ENCODE measurements around the gene HOXA7.

HOXA7 gene

GRCh38 chr7:27161721-27162560 is 5.5 kb upstream of the HOXA7 start (continued):
- peak; percentile 7; the same call in 1 of the 2 replicates for TF ChIP-seq ZSCAN30 (tag by site-specific recombination; IDR thresholded peaks at IDR 0.05)
- TF ChIP-seq ZBTB8A (tag by site-specific recombination; IDR thresholded peaks at IDR 0.05) = peak; percentile 70
- no peak for TF ChIP-seq ZNF140 (tag by site-specific recombination; IDR thresholded peaks at IDR 0.05)
- TF ChIP-seq ZNF830 (tag by site-specific recombination; IDR thresholded peaks at IDR 0.05; ENCODE audit: low read depth) = no peak
- TF ChIP-seq ZNF280D (tag by site-specific recombination; IDR thresholded peaks at IDR 0.05) = no peak
- TF ChIP-seq PRDM1 (tag by site-specific recombination; IDR thresholded peaks at IDR 0.05) = 0 out of 2 replicates have a peak, but pooled peaks have one; percentile 10
- peak; percentile 68 for TF ChIP-seq ZNF335 (tag by site-specific recombination; conservative IDR thresholded peaks at IDR 0.05)
- TF ChIP-seq HOXD13 (CRISPR knock-in tag; IDR thresholded peaks at IDR 0.05; ENCODE audit: borderline replicate concordance) = no peak
- peak; percentile 41 for TF ChIP-seq ZNF600 (tag by site-specific recombination; IDR thresholded peaks at IDR 0.05)
- TF ChIP-seq ZIC2 (tag by site-specific recombination; IDR thresholded peaks at IDR 0.05) = no peak
- TF ChIP-seq ZNF423 (tag by site-specific recombination; IDR thresholded peaks at IDR 0.05) = no peak
- TF ChIP-seq KLF10 (tag by site-specific recombination; IDR thresholded peaks at IDR 0.05) = peak; percentile 28; the same call in 1 of the 2 replicates
- no peak for TF ChIP-seq ZNF354C (tag by site-specific recombination; IDR thresholded peaks at IDR 0.05; ENCODE audit: borderline replicate concordance, low read depth)
- TF ChIP-seq ZNF37A (tag by site-specific recombination; IDR thresholded peaks at IDR 0.05) = no peak
- no peak for TF ChIP-seq ZNF529 (tag by site-specific recombination; IDR thresholded peaks at IDR 0.05; ENCODE audit: insufficient replicate concordance)
- TF ChIP-seq ZNF341 (tag by site-specific recombination; IDR thresholded peaks at IDR 0.05; ENCODE audit: low read depth) = peak; percentile 7; the same call in 1 of the 2 replicates
- TF ChIP-seq ZNF10 (tag by site-specific recombination; IDR thresholded peaks at IDR 0.05) = 0 out of 2 replicates have a peak, but pooled peaks have one; percentile 9
- TF ChIP-seq ZNF837 (tag by site-specific recombination; IDR thresholded peaks at IDR 0.05) = no peak

- Histone ChIP-seq H3K4me1 (ENCODE audit: control insufficient read depth, insufficient read depth, low read length) (peaks cover 12% of the 10 kb centered on the region), H3K9me3 (ENCODE audit: control insufficient read depth, insufficient read depth, low read depth, low read length) (no peaks in the 10 kb centered on the region), H3K36me3 (ENCODE audit: control insufficient read depth in 2 of 2, insufficient read depth in 1 of 2, low read length in 2 of 2) (peaks cover 18 to 25% of the 10 kb centered on the region in 2 experiments), H3K27ac (ENCODE audit: extremely low read depth, low read depth, low read length) (peak overlapping the region; percentile 100), H3K4me3 (ENCODE audit: low read depth, low read length) (peak overlapping the region; percentile 39)
- ChIA-PET CTCF (interaction anchor here (0.5 to 3.7 kb wide), 26 partner anchors 9 to 1765 kb away, joined by 3 to 50 read pairs (median 4); partner anchors contain the start of genes HOXA5 and HOXA6), POLR2A (interaction anchor here (0.9 to 4.1 kb wide), 19 partner anchors 9 to 1305 kb away, joined by 3 to 42 read pairs (median 6); partner anchors contain the start of genes HOXA11, HOXA3, HOXA4 and HOXA5)
- TF ChIP-seq ZNF148 (tag by site-specific recombination; IDR thresholded peaks at IDR 0.05; ENCODE audit: borderline replicate concordance) = no peak
- no peak for TF ChIP-seq ZNF19 (tag by site-specific recombination; IDR thresholded peaks at IDR 0.05; ENCODE audit: low read depth)
- TF ChIP-seq ZNF558 (tag by site-specific recombination; IDR thresholded peaks at IDR 0.05) = no peak
- peak; percentile 60 for TF ChIP-seq KLF9 (tag by site-specific recombination; IDR thresholded peaks at IDR 0.05; ENCODE audit: low read depth)
- no peak for TF ChIP-seq ZNF626 (tag by site-specific recombination; IDR thresholded peaks at IDR 0.05)
- TF ChIP-seq ZNF521 (tag by site-specific recombination; IDR thresholded peaks at IDR 0.05) = no peak
- no peak for TF ChIP-seq ZNF658 (tag by site-specific recombination; IDR thresholded peaks at IDR 0.05)
- peak; percentile 63; the same call in 1 of the 2 replicates for TF ChIP-seq PATZ1 (tag by site-specific recombination; IDR thresholded peaks at IDR 0.05)
- no peak for TF ChIP-seq ZNF112 (tag by site-specific recombination; IDR thresholded peaks at IDR 0.05)
- no peak for TF ChIP-seq ZNF426 (tag by site-specific recombination; IDR thresholded peaks at IDR 0.05)
- no peak for TF ChIP-seq ZNF510 (tag by site-specific recombination; IDR thresholded peaks at IDR 0.05; ENCODE audit: insufficient replicate concordance)
- TF ChIP-seq ZNF600 (tag by site-specific recombination; IDR thresholded peaks at IDR 0.05) = peak; percentile 81
Observed at GRCh38 chr7:27161214-27161720, 4.8 kb upstream of the HOXA7 start.
